GM08714 (cell line): Measurements from ENCODE around the gene MBIP.
"Not testable (repeated sequence)": the region's sequence is repeated elsewhere in the genome, so short reads cannot be mapped to it uniquely, and the experiment has no call there.

Source experiments
- H3K4me3 ChIP-seq: fragments of 200-500 bp; sonication (Bioruptor generic); 2 replicates; pipeline ENCODE4 v1.5.1; 2014; ENCODE audit warnings: mild to moderate bottlenecking, low read length, inconsistent platforms
- ZNF274 ChIP-seq: IDR thresholded peaks from 2 replicates; pipeline ENCODE4 v1.6.1; 2012; ENCODE audit warnings: mild to moderate bottlenecking, low read depth, low read length

Gene MBIP, protein sequence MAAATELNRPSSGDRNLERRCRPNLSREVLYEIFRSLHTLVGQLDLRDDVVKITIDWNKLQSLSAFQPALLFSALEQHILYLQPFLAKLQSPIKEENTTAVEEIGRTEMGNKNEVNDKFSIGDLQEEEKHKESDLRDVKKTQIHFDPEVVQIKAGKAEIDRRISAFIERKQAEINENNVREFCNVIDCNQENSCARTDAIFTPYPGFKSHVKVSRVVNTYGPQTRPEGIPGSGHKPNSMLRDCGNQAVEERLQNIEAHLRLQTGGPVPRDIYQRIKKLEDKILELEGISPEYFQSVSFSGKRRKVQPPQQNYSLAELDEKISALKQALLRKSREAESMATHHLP

DNA sequence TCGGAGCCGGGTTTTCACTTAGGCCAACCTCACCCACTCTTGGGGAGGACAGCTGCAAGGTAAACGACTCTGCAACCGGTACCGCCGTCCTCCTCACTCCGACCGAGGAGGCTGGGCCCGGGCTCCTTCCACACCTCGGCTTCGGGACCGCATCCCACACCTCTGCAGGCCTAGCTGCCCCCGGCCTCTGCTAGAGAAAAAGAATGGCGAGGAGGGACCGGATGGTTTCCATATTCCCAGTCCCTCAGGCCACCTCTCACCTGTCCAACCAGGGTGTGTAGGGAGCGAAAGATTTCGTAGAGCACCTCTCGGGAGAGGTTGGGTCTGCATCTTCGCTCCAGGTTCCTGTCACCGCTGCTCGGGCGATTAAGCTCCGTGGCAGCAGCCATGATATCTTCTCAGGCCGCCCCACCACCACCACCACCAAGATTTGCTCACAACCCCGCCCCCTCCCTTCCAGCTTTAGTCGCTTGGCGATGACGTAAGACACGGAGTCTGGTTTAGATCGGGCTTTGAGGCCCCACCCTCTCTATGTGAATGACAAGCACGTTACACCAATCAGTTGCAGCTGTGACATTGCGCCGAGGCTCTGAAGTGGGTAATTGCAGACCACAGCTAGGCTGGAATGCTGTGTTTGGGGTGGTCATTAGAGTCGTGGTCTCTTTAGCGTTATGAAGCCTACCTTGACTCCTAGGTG lies at the start of gene MBIP:
TSS of gene MBIP (minus strand) at position 438 of the 697 bp plus-strand sequence. CDS start at position 389, 49 bp downstream.
- H3K4me3 ChIP-seq = peak within 1 kb of the TSS; percentile 80
- TF ChIP-seq ZNF274 = no peak

DNA sequence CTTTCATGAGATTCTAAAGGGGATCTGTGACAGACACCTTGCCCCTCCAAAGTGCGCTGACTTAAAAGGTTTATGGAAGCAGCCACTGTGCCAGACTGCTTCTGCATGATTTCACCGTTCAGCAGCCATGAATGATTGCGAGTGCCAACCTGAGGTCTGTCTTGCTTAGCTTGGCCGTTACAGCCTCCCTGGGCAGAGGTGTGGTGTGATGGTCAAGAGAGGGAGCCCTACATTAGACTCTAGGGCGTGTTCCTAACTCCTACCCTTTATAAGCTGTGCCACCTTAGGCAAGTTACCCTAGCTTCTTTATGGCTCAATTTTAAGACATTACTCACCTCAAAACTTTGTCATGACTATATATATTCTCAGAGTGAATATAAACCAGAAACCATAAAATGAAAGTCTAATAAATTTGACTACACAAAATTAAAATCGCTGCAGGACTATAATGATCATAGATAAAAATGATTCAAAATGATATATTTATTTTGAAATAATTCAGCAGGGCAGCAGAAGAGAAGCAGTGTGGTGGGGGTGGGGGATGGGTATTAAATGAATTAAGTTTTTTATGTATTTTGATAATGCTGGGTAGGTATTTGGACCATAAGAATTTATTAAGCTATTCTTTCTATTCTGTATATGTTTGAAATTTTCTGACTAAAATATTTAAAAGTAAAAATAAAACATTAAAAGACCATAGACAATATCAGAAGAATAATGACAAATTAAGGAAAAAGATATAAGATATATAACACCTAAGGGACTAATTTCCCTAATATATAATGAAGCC lies 47.7 kb upstream of the MBIP start:
- no peak overlapping the region for H3K4me3 ChIP-seq
- no peak for TF ChIP-seq ZNF274

DNA sequence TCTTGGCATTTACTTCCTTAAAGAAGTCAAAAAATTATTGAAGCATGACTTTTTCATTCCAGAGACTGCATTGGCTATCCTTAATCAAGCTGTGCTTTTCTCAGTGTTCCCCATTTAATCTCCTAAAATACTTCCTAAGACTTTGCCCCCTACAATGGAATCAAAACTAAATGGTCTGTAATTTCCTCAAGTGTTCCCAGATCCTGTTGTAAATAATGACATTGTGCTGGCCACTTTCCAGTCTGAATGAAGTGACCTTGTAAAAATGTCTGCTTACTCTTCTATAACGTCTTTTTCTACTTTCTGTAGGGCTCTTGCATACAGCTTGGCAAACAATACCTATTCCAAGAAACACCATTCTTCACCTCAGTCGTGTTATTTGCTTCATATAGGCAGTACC lies 45.3 kb upstream of the MBIP start:
- no peak overlapping the region for H3K4me3 ChIP-seq
- TF ChIP-seq ZNF274 = no peak

DNA sequence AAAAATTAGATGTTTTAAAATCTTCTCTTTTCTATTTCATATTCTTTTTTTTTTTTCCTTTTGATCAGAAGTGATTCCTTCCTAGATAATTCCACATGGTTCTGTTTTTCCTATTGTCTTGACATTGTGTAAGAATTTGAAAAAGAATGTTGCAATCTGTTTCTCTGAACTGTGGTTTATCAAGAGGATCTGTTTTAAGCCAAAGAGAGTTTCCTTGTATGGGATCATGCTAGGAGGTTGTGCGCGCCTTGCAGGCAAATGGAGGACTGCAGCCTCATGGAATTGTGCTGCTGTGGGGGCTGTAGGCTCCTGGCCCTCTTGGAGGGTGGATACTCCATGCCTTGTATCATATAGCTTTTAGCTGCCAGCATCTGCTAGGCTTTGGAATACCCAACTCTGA lies 43.3 kb upstream of the MBIP start:
- H3K4me3 ChIP-seq = no peak overlapping the region
- TF ChIP-seq ZNF274 = no peak

DNA sequence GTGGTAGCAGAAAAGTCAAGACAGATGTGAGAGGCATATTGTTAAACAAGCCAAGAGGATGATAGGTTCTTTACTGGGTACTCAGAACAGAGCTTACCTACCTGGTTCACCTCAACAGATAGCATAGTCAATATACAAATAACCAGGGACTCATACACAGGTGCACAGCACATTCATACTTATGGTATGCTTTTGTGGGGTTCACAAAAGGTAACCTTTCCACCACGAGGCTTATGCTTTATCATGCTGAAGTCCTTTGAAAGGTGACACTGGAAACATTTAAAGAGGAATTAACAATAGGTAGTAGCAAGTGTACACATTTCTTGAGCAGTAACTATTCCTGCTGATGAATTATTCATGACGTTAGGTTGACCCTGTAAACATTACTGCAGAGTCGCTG lies 42.2 kb upstream of the MBIP start:
- TF ChIP-seq ZNF274 = no peak

DNA sequence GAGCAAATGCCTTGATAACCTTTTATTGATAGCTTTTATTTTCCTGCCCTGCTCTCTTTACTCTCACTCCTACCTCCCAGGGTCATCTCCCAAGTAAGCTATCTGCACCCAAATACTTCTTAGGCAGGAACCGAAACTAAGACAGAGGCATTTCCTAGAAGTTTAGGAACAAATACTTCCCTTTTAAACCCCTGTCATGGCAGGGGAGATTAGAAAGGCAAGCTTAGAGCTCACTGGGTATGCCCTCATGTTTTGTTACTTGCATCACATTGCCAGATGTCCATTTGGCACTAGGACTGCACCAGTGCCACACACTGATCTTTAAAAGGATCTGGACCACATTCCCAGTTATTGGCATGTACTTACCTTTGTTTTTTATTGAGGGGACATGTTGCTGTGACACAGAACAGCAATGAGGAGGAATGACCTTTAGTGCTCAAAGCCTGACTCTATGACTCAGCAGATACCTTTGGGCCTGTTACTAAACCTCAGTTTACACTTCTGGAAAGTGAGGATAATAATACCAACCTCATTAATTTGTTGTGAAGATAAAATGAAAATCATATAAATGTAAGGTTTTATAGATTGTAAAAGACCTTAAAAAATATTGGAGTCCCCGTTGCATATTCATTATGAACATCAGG lies 40.9 kb upstream of the MBIP start:
- TF ChIP-seq ZNF274 = no peak
- H3K4me3 ChIP-seq = no peak overlapping the region

More for the DNA sequence above, 42.2 kb upstream of the MBIP start:
- H3K4me3 ChIP-seq = no peak overlapping the region

DNA sequence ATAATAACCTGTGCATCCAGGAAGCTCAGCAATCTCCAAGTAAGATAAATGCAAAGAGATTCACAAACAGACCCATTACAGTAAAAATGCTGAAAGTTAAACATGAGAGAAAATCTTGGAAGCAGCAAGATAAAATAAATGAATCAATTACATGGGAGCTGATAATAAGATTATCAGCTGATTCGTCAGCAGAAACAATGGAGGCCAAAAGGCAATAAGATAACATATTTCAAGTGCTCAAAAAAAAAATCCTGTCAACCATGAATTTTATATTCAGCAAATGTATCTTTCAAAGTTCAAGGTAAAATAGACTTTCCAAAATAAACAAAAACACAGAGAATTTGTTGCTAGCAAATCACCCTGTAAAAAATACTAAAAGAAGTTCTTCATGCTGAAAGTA lies 36.4 kb upstream of the MBIP start:
- TF ChIP-seq ZNF274 = no peak
- H3K4me3 ChIP-seq = no peak overlapping the region

DNA sequence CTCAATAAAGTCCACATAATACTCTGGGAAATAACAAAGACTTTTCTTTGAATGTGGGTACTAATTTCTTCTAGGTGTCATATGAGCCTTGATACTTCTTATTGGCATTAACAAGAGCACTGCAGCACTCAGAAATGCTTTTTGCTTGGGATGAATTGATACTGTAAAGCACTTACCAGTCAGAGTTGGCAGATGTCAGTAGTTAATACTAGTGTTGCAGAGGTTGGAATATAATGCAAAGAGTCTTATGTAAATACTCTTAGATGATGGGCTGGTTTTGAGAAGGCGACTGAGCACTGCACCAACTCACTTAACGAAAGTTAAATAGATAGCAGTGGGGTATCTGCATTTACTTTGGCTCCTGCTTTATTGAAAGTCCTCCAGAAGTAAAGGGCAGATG lies 25.6 kb upstream of the MBIP start:
- no peak for TF ChIP-seq ZNF274
- H3K4me3 ChIP-seq = no peak overlapping the region

DNA sequence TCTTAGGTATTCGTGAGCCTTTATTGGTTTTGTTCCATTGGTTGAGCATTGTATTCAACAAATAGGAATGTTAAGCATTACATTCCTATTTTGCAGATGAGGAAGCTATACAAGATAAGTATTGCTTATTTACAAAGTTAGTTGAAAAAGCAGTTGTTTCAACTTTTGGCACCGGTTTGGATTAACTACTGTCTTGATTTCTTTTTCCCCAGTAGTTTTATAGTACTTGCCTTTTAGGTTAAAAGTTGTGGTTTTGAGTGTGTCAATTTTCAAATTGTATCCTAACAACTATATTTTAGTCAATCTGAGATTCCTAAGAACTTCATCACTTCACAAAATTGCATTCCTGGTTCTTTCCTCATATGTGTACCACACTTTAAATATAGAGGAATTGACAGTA lies 23.8 kb upstream of the MBIP start:
- TF ChIP-seq ZNF274 = no peak
- no peak overlapping the region for H3K4me3 ChIP-seq

DNA sequence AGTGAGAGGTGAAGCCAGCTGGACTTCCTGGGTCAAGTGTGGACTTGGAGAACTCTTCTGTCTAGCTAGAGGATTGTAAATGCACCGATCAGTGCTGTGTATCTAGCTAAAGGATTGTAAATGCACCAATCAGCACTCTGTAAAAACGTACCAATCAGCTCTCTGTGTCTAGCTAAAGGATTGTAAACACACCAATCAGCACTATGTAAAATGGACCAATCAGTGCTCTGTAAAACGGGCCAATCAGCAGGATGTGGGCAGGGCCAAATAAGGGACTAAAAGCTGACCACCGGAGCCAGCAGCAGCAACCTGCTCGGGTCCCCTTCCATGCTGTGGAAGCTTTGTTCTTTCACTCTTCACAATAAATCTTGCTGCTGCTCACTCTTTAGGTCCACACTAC lies 21.4 kb upstream of the MBIP start:
- H3K4me3 ChIP-seq = not testable (repeated sequence)

DNA sequence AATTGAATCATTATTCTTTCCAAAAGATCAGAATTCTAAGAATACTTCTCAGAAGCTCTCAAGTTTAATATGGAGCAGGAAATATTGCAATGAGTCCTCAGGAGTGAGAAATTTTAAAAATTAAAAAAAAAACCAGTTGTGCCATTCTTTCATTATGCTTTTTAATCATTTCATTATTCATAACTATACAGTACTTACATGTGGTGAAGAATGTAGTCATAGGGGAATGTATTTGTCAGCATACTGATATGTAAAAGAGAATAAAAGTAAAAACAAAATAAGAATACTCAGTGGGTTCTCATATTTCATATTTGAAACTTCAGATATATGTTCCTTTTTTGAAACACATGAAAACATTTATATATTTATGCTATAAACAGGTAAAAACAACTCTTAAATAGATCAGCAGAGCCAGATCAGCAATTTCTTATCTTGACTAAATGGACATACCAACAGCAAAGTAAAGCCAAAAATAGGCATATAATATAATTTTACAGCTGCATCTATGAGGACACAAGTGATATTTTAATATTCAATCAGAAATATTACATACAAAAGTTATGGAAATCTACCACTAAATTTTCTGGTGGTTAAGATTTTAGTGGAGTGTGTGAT lies 19.9 kb upstream of the MBIP start:
- no peak for TF ChIP-seq ZNF274
- no peak overlapping the region for H3K4me3 ChIP-seq

DNA sequence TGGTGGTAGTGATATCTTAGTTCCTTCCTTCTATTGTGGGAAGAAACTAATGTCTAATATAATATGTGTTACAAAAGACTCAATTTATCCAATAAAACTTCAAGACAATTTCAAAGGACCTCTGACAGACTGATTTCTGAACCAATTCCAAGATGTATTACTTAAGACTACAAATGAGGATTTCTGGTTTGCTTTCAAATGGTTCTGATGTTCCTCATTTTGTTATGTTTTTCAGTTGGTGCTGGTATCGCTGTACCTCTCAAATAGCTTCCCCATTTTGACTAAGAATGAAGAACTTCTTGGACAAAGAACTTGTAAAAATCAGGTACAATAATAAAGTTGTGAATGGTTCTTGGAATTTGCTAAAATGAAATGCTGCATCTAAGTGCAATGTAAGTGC lies 19.4 kb upstream of the MBIP start:
- H3K4me3 ChIP-seq = no peak overlapping the region
- no peak for TF ChIP-seq ZNF274

DNA sequence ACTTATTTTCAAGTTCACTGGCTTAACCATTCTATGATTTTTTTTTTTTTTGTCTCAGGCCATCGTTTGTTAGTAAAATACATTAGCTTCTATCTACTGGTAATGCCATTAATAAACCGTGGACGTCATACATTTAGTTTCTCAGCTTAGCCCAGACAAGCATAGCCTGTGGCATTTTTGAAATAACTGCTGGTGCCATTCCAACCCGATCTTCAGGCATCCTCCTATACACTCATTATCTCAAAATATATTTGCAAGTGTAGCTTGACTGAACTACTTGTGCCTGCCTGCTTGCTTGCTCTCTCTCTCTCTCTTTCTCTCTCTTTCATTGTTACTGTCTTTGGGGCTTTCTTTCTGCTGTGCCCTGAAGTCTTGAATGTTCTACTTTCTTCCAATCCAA lies 12.7 kb upstream of the MBIP start:
- TF ChIP-seq ZNF274 = no peak
- H3K4me3 ChIP-seq = no peak overlapping the region

DNA sequence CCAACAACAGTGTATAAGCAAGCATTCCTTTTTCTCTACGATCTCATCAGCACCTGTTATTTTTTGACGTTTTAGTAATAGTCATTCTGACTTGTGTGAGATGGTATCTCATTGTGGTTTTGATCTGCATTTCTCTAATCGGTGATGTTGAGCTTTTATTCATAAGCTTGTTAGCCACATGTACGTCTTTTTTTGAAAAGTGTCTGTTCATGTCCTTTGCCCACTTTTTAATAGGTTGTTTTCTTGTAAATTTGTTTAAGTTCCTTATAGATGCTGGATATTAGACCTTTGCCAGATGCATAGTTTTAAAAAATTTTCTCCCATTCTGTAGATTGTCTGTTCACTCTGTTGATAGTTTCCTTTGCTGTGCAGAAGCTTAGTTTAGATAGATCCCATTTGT lies 7.1 kb upstream of the MBIP start:
- H3K4me3 ChIP-seq = not testable (repeated sequence)
